ENCODE measurements around the gene IQCN. TPM values are rescaled to one million over a fixed set of nuclear protein-coding genes. Genes with fewer than 3 reads are reported as not detected.

The IQCN gene
- total and polyA plus RNA-seq, 4 donors = 0.19 to 2.4 (median 0.53) TPM

DNA sequence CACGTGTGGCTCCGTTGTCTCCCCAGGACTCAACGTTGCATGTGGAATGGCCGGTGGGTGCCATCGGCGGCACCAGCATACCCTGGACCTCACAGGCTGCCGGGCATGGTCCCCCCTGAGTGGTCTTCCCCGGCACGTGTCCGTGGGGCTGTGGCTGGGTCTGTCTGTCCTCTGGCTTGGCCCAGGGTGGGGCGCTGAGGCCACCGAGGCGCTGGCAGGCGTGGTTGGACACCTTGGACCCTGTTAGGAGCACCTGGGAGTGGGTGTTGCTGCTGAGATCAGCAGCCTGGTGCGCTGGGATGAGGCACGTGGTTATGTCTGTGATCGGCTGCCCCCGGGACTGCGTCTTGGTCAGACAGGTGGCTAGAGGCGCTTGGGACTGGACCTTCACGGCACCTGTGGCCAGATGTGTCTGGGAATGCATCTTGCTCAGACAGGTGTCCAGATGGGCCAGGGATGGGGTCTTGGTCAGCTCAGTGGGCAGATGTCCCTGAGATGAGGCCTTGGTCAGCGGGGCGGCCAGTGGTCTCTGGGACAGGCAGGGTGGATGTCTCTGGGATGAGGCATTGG lies 9.2 kb downstream of the IQCN start:
- Histone ChIP-seq H3K27ac (ENCODE audit: low read depth in 1 of 2, low read length in 2 of 2) (no peak overlapping the region), H3K4me3 (ENCODE audit: low read depth in 1 of 3, low read length in 3 of 3) (no peak overlapping the region), H3K4me1 (ENCODE audit: control insufficient read depth in 4 of 4, insufficient read depth in 4 of 4, low read length in 3 of 4) (no peaks in the 10 kb centered on the region), H3K9me3 (ENCODE audit: control insufficient read depth in 4 of 4, low read length in 3 of 4) (no peaks in the 10 kb centered on the region), H3K27me3 (ENCODE audit: control insufficient read depth in 4 of 4, insufficient read depth in 4 of 4, low read length in 3 of 4) (no peaks in the 10 kb centered on the region), H3K9ac (ENCODE audit: low read depth in 1 of 2, low read length in 2 of 2) (no peak overlapping the region), H3K36me3 (ENCODE audit: control insufficient read depth in 4 of 4, insufficient read depth in 3 of 4, low read depth in 1 of 4, low read length in 3 of 4) (peaks cover 0 to 35% (median 8%) of the 10 kb centered on the region in 4 donors)
- 96% methylated on average over 23 of the region's 23 CpGs for WGBS
- TF ChIP-seq EGR1 (IDR thresholded peaks at IDR 0.05; ENCODE audit: low read depth in 2 of 2) (no peak), RXRA (IDR thresholded peaks at IDR 0.05) (no peak), GABPA (IDR thresholded peaks at IDR 0.05 in 1 of 2, conservative IDR thresholded peaks at IDR 0.05 in 1 of 2) (no peak), YY1 (IDR thresholded peaks at IDR 0.05) (no peak)
- TF ChIP-seq, protein P1, sequence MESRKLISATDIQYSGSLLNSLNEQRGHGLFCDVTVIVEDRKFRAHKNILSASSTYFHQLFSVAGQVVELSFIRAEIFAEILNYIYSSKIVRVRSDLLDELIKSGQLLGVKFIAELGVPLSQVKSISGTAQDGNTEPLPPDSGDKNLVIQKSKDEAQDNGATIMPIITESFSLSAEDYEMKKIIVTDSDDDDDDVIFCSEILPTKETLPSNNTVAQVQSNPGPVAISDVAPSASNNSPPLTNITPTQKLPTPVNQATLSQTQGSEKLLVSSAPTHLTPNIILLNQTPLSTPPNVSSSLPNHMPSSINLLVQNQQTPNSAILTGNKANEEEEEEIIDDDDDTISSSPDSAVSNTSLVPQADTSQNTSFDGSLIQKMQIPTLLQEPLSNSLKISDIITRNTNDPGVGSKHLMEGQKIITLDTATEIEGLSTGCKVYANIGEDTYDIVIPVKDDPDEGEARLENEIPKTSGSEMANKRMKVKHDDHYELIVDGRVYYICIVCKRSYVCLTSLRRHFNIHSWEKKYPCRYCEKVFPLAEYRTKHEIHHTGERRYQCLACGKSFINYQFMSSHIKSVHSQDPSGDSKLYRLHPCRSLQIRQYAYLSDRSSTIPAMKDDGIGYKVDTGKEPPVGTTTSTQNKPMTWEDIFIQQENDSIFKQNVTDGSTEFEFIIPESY (IDR thresholded peaks at IDR 0.05) = no peak
- TF ChIP-seq, protein P2, sequence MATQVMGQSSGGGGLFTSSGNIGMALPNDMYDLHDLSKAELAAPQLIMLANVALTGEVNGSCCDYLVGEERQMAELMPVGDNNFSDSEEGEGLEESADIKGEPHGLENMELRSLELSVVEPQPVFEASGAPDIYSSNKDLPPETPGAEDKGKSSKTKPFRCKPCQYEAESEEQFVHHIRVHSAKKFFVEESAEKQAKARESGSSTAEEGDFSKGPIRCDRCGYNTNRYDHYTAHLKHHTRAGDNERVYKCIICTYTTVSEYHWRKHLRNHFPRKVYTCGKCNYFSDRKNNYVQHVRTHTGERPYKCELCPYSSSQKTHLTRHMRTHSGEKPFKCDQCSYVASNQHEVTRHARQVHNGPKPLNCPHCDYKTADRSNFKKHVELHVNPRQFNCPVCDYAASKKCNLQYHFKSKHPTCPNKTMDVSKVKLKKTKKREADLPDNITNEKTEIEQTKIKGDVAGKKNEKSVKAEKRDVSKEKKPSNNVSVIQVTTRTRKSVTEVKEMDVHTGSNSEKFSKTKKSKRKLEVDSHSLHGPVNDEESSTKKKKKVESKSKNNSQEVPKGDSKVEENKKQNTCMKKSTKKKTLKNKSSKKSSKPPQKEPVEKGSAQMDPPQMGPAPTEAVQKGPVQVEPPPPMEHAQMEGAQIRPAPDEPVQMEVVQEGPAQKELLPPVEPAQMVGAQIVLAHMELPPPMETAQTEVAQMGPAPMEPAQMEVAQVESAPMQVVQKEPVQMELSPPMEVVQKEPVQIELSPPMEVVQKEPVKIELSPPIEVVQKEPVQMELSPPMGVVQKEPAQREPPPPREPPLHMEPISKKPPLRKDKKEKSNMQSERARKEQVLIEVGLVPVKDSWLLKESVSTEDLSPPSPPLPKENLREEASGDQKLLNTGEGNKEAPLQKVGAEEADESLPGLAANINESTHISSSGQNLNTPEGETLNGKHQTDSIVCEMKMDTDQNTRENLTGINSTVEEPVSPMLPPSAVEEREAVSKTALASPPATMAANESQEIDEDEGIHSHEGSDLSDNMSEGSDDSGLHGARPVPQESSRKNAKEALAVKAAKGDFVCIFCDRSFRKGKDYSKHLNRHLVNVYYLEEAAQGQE (IDR thresholded peaks at IDR 0.05) = no peak
- TF ChIP-seq, protein P3, sequence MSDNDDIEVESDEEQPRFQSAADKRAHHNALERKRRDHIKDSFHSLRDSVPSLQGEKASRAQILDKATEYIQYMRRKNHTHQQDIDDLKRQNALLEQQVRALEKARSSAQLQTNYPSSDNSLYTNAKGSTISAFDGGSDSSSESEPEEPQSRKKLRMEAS (IDR thresholded peaks at IDR 0.05) = no peak
- no peak for DNase-seq (ENCODE audit: low spot score)

DNA sequence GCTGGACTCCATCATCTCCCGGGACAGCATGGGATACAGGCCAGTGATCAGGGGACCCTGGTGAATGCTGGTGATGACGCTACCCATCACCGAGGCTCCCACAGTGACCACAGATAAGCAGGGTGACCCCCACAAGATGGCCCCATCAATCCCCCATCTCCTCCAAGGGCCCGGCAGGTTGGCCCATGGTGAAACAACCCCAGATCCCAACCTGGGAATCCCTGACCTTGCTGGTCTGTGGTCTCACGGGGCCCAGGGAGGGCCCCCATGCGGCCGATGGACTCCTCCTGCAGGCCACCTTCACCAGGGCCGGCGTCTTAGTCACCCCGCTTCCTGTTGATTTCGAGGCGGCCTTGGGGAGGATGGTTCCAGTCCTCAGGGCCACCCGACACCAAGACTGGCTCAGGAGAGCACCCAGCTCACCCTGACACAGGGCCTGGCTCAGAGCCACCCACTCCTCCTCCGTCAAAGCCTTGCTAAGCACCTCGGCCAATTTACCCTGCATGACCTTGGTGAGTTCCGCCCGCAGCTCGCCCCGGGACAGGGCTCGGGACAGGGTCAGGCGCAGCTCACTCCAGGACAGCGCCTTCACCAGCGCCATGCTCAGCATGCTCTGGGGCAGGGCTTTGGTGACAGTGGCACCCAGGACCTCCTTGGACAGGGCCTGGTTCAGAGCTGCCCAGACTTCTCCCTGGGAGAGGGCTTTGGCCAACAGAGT lies 10.0 kb downstream of the IQCN start:
- DNase-seq (ENCODE audit: low spot score) = no peak
- H3K9ac ChIP-seq (ENCODE audit: low read depth in 1 of 2, low read length in 2 of 2) = no peak overlapping the region
- peaks cover 0 to 35% (median 8%) of the 10 kb centered on the region in 4 donors for H3K36me3 ChIP-seq (ENCODE audit: control insufficient read depth in 4 of 4, insufficient read depth in 3 of 4, low read depth in 1 of 4, low read length in 3 of 4)
- no peaks in the 10 kb centered on the region for H3K9me3 ChIP-seq (ENCODE audit: control insufficient read depth in 4 of 4, low read length in 3 of 4)
- no peaks in the 10 kb centered on the region for H3K27me3 ChIP-seq (ENCODE audit: control insufficient read depth in 4 of 4, insufficient read depth in 4 of 4, low read length in 3 of 4)
- no peak overlapping the region for H3K4me3 ChIP-seq (ENCODE audit: low read depth in 1 of 3, low read length in 3 of 3)
- H3K4me1 ChIP-seq (ENCODE audit: control insufficient read depth in 4 of 4, insufficient read depth in 4 of 4, low read length in 3 of 4) = no peaks in the 10 kb centered on the region
- no peak overlapping the region for H3K27ac ChIP-seq (ENCODE audit: low read depth in 1 of 2, low read length in 2 of 2)
- TF ChIP-seq TAF1 (conservative IDR thresholded peaks at IDR 0.05) (no peak), SP1 (IDR thresholded peaks at IDR 0.05) (no peak), HNF4G (IDR thresholded peaks at IDR 0.05) (no peak), GABPA (IDR thresholded peaks at IDR 0.05 in 1 of 2, conservative IDR thresholded peaks at IDR 0.05 in 1 of 2) (no peak)
- TF ChIP-seq, protein P1 (IDR thresholded peaks at IDR 0.05) = no peak
- TF ChIP-seq, protein P4, sequence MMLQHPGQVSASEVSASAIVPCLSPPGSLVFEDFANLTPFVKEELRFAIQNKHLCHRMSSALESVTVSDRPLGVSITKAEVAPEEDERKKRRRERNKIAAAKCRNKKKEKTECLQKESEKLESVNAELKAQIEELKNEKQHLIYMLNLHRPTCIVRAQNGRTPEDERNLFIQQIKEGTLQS (IDR thresholded peaks at IDR 0.05) = no peak
- TF ChIP-seq, protein P5, sequence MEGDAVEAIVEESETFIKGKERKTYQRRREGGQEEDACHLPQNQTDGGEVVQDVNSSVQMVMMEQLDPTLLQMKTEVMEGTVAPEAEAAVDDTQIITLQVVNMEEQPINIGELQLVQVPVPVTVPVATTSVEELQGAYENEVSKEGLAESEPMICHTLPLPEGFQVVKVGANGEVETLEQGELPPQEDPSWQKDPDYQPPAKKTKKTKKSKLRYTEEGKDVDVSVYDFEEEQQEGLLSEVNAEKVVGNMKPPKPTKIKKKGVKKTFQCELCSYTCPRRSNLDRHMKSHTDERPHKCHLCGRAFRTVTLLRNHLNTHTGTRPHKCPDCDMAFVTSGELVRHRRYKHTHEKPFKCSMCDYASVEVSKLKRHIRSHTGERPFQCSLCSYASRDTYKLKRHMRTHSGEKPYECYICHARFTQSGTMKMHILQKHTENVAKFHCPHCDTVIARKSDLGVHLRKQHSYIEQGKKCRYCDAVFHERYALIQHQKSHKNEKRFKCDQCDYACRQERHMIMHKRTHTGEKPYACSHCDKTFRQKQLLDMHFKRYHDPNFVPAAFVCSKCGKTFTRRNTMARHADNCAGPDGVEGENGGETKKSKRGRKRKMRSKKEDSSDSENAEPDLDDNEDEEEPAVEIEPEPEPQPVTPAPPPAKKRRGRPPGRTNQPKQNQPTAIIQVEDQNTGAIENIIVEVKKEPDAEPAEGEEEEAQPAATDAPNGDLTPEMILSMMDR (IDR thresholded peaks at IDR 0.05; ENCODE audit: low read depth, low read length, missing input control) = no peak
- WGBS = 94% methylated on average over 23 of the region's 23 CpGs
